GM12878 (cell line): Measurements from ENCODE around the gene DNAH5. TPM values are rescaled to one million over a fixed set of nuclear protein-coding genes. Genes with fewer than 3 reads are reported as not detected.

Experiments used
- ATAC-seq: fragments of 200-7000 bp; cut with Tn5 transposase; 3 replicates; pipeline ENCODE4 v1.9.1; 2020; ENCODE audit warnings: mild to moderate bottlenecking, moderate library complexity
- BruUV-seq: library from RNA; stranded (reverse); fragments of 400-500 nt; replicated peaks from 2 replicates; lab custom pipeline; 2021; lab: Mats Ljungman, UMichigan
- CTCF ChIA-PET: fragments of 300-600 bp; sonication (Branson Sonifier 250); formaldehyde crosslinking; extraction: SDS; loops from one replicate; lab custom pipeline; 2021; ENCODE audit warnings: inconsistent platforms; lab: Yijun Ruan, JAX
- POLR2A ChIA-PET: fragments of 350-600 bp; formaldehyde crosslinking; extraction: SDS; loops from one replicate; lab custom pipeline; 2021; ENCODE audit warnings: inconsistent platforms; lab: Charles Lee
- RAD21 ChIA-PET: fragments of 300-600 bp; sonication (Branson Sonifier 250); formaldehyde crosslinking; loops from one replicate; lab custom pipeline; 2023; ENCODE audit warnings: antibody characterized with exemption; ENCODE audit not compliant: unreplicated experiment; lab: Charles Lee
- SMC1A ChIA-PET: fragments of 300-600 bp; sonication (Branson Sonifier 250); formaldehyde crosslinking; loops from one replicate; lab custom pipeline; 2023; ENCODE audit not compliant: unreplicated experiment, uncharacterized antibody; lab: Charles Lee
- DNase-seq: peaks from one replicate; pipeline ENCODE4 v3.0.0-alpha.2; 2011; ENCODE audit warnings: low read depth, low spot score
- FAIRE-seq: peaks from 3 replicates; lab custom pipeline; 2011; peaks lifted over from hg19 to GRCh38; lab: Jason Lieb, UNC
- H2AFZ ChIP-seq: 2 replicates; pipeline ENCODE4 v1.6.0; 2011; ENCODE audit warnings: low read depth, low read length, control low read depth; ENCODE audit not compliant: control insufficient read depth
- H3K27ac ChIP-seq: 2 replicates; pipeline ENCODE4 v1.5.1; 2011; ENCODE audit warnings: control low read depth; ENCODE audit not compliant: control insufficient read depth, insufficient read depth
- H3K27me3 ChIP-seq, 2 experiments: replicated peaks in 1 of 2; 2 replicates each; pipeline versions ENCODE4 v1.6.0 to v1.6.1; 2011; ENCODE audit warnings: low read length in 1 of 2; ENCODE audit not compliant: control insufficient read depth in 2 of 2, insufficient read depth in 2 of 2
- H3K36me3 ChIP-seq, 2 experiments: 2 replicates each; pipeline ENCODE4 v1.5.1; 2011; ENCODE audit warnings: low read length in 1 of 2; ENCODE audit not compliant: control insufficient read depth in 2 of 2, insufficient read depth in 2 of 2
- H3K4me1 ChIP-seq: 2 replicates; pipeline ENCODE4 v1.6.1; 2011; ENCODE audit warnings: mild to moderate bottlenecking, low read length, moderate library complexity, mixed read lengths; ENCODE audit not compliant: control insufficient read depth, insufficient read depth
- H3K4me2 ChIP-seq: 2 replicates; pipeline ENCODE4 v1.6.0; 2011; ENCODE audit warnings: control low read depth; ENCODE audit not compliant: control insufficient read depth, insufficient read depth
- H3K4me3 ChIP-seq: fragments of 200-600 bp; sonication (generic); 2 replicates; pipeline ENCODE4 v1.5.1; 2016
- H3K79me2 ChIP-seq: 2 replicates; pipeline ENCODE4 v1.6.0; 2011; ENCODE audit warnings: low read length; ENCODE audit not compliant: control insufficient read depth, insufficient read depth
- H3K9ac ChIP-seq: 2 replicates; pipeline ENCODE4 v1.8.0; 2011; ENCODE audit warnings: low read length, control low read depth, mixed read lengths; ENCODE audit not compliant: control insufficient read depth, insufficient read depth
- H3K9me3 ChIP-seq: replicated peaks from 3 replicates; pipeline ENCODE4 v1.5.1; 2011; ENCODE audit warnings: mild to moderate bottlenecking, low read length; ENCODE audit not compliant: control insufficient read depth, insufficient read depth
- H4K20me1 ChIP-seq: 2 replicates; pipeline ENCODE4 v1.6.0; 2011; ENCODE audit not compliant: control insufficient read depth, insufficient read depth
- BACH1 ChIP-seq: fragments of 450-650 bp; IDR thresholded peaks from 2 replicates; pipeline ENCODE4 v1.6.1; 2017; ENCODE audit warnings: mild to moderate bottlenecking, borderline replicate concordance
- CBX3 ChIP-seq: fragments of 200-600 bp; sonication (generic); IDR thresholded peaks from 2 replicates; pipeline ENCODE4 v1.6.1; 2016; ENCODE audit warnings: low read depth, borderline replicate concordance
- EGR1 ChIP-seq, 2 experiments: IDR thresholded peaks; 1 replicate in 1 of 2; 2 replicates in 1 of 2; pipeline ENCODE4 v1.6.1; 2011 to 2012; ENCODE audit warnings: low read depth in 2 of 2, low read length in 2 of 2, borderline replicate concordance in 1 of 2, mild to moderate bottlenecking in 1 of 2, moderate library complexity in 1 of 2
- FOXK2 ChIP-seq: fragments of 450-650 bp; IDR thresholded peaks from 2 replicates; pipeline ENCODE4 v1.6.1; 2017; ENCODE audit warnings: mild to moderate bottlenecking, moderate library complexity
- IRF3 ChIP-seq: fragments of 450-650 bp; IDR thresholded peaks from 2 replicates; pipeline ENCODE4 v1.6.1; 2014; ENCODE audit warnings: mild to moderate bottlenecking
- KDM1A ChIP-seq: fragments of 200-600 bp; sonication (generic); IDR thresholded peaks from 2 replicates; pipeline ENCODE4 v1.6.1; 2016; ENCODE audit warnings: borderline replicate concordance
- MTA3 ChIP-seq: IDR thresholded peaks from 2 replicates; pipeline ENCODE4 v1.6.1; 2012; ENCODE audit warnings: low read length, inconsistent platforms, borderline replicate concordance
- RELA ChIP-seq: fragments of 450-650 bp; IDR thresholded peaks from 2 replicates; pipeline ENCODE4 v1.8.0; 2014; ENCODE audit warnings: borderline replicate concordance; ENCODE audit not compliant: partially characterized antibody
- SMC3 ChIP-seq: IDR thresholded peaks from 2 replicates; pipeline ENCODE4 v1.6.1; 2011; ENCODE audit warnings: low read length, improper control_type of control experiment, borderline replicate concordance
- YY1 ChIP-seq: IDR thresholded peaks from 2 replicates; pipeline ENCODE4 v1.6.1; 2011; ENCODE audit warnings: low read depth, mild to moderate bottlenecking, low read length
- ZNF687 ChIP-seq: fragments of 450-650 bp; IDR thresholded peaks from 2 replicates; pipeline ENCODE4 v1.6.1; 2017; ENCODE audit warnings: mild to moderate bottlenecking, moderate library complexity
- WGBS: methylation state at CpG from one replicate; pipeline ENCODE4 v1.1.6; 2016; ENCODE audit warnings: low lambda C conversion rate; ENCODE audit not compliant: insufficient replicate concordance, insufficient coverage; ENCODE audit errors: missing lambda C conversion rate; 5-methylcytosine and 5-hydroxymethylcytosine counted together
- in situ Hi-C: fragments of 300-500 bp; cut with MboI; formaldehyde crosslinking; loops from 9 replicates; pipeline ENCODE4 v1.14.3; 2018; ENCODE audit warnings: mixed read lengths
- intact Hi-C: fragments of 100-400 bp; cut with micrococcal nuclease; formaldehyde crosslinking; loops from one replicate; pipeline ENCODE4 v1.14.2; 2022; ENCODE audit not compliant: unreplicated experiment
- polyA plus RNA-seq, 11 experiments: library from polyadenylated mRNA; depleted of rRNA in 4 of 11; unstranded in 6 of 11; stranded (reverse) in 5 of 11; fragments of >200 nt; fragmentation: Nextera tagmentation in 4 of 11; fragmentation: Illumina TruSeq in 1 of 11; extraction: Ambion mirVana in 4 of 11; extraction: Trizol in 1 of 11; gene quantifications; 1 replicate in 1 of 11; 2 replicates in 10 of 11; pipeline versions ENCODE4 v1.2.1 to v1.2.3, GENCODE V29; 2011 to 2016; ENCODE audit warnings: inconsistent platforms in 2 of 11, missing spikeins in 2 of 11, low read depth in 1 of 11
- total RNA-seq, 4 experiments: library from RNA; depleted of rRNA in 3 of 4; stranded (reverse); fragments of >200 nt in 3 of 4; fragmentation: Illumina TruSeq in 1 of 4; extraction: Trizol in 1 of 4; gene quantifications; 2 replicates each; pipeline versions ENCODE4 v1.2.1 to v1.2.3, GENCODE V29; 2013 to 2021

DNAH5 gene
- total and polyA plus RNA-seq, 10 of the 15 experiments (the other 5 are each of a cell fraction or from before 2014, with no cell fraction given), result under 0.01 to 0.30 (median 0.07) TPM; not detected in 7

- DNase-seq (no peak), FAIRE-seq (no peak), ATAC-seq (no peak)
- H2AFZ ChIP-seq, result no peak overlapping the region
- no peaks in the 10 kb centered on the region for H3K9me3 ChIP-seq
- intact Hi-C loops (no loop called here), in situ Hi-C loops (no loop called here)
- TF ChIP-seq CBX3 (no peak), SMC3 (no peak), RELA (no peak), FOXK2 (no peak), BACH1 (no peak), EGR1 (IDR thresholded peaks at IDR 0.05; ENCODE audit: borderline replicate concordance in 1 of 2, low read depth in 2 of 2, low read length in 2 of 2) (no peak), IRF3 (no peak), KDM1A (no peak), ZNF687 (no peak), MTA3 (no peak), YY1 (no peak)
- H3K9ac ChIP-seq, result no peak overlapping the region
- no peaks in the 10 kb centered on the region for H4K20me1 ChIP-seq
- no peak overlapping the region for H3K4me2 ChIP-seq
- SMC1A ChIA-PET, result no interaction called here
- CTCF ChIA-PET, result no interaction called here
- no peaks in the 10 kb centered on the region for H3K79me2 ChIP-seq
- POLR2A ChIA-PET, result no interaction called here
- no peak overlapping the region for H3K27ac ChIP-seq
- 24% methylated on average over 9 of the region's 9 CpGs for WGBS
- no peaks in the 10 kb centered on the region for H3K27me3 ChIP-seq
- H3K4me1 ChIP-seq, result no peaks in the 10 kb centered on the region
- no peak overlapping the region for H3K4me3 ChIP-seq
- BruUV-seq, result no TSS peak
- RAD21 ChIA-PET, result no interaction called here
- H3K36me3 ChIP-seq, result no peaks in the 10 kb centered on the region
Measured at GRCh38 chr5:13830536-13830935, 114.0 kb downstream of the DNAH5 start.
